Body of pancreas (tissue), 4 donors: ENCODE results near the gene EVL.

Experiments
- POLR2A ChIP-seq, 3 donors: fragments of 450-650 bp; IDR thresholded peaks; one replicate each; pipeline ENCODE4 v1.6.1; 2016; ENCODE audit warnings: antibody characterized with exemption in 3 of 3, mild to moderate bottlenecking in 2 of 3
- TF ChIP-seq, protein P1 (sequence below), 7 experiments: fragments of 450-650 bp in 4 of 7; fragments of 200-600 bp in 3 of 7; sonication (generic) in 3 of 7; IDR thresholded peaks; one replicate each; pipeline ENCODE4 v1.5.1; 2016 to 2019; ENCODE audit warnings: antibody characterized with exemption in 7 of 7

DNA sequence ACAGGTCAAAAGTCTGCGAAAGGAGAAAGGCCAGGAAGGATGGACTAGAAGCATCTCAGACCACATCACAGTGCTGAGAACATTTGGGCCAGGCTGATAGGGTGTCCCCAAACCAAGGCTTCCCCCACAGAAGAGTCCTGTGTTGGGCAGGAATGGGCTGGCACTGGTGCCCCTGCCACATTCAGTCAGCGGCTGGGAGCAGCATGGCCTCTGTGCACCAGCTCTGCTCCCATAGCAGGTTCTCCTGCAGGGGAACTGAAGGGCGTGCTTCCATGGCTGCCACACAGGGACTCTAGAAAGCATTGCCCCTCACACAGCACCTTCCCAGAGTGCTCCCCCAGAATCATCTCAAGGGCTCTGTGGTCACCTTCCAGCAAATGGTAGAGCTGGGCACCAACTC lies 17.5 kb downstream of the EVL start:
- TF ChIP-seq, protein P1, sequence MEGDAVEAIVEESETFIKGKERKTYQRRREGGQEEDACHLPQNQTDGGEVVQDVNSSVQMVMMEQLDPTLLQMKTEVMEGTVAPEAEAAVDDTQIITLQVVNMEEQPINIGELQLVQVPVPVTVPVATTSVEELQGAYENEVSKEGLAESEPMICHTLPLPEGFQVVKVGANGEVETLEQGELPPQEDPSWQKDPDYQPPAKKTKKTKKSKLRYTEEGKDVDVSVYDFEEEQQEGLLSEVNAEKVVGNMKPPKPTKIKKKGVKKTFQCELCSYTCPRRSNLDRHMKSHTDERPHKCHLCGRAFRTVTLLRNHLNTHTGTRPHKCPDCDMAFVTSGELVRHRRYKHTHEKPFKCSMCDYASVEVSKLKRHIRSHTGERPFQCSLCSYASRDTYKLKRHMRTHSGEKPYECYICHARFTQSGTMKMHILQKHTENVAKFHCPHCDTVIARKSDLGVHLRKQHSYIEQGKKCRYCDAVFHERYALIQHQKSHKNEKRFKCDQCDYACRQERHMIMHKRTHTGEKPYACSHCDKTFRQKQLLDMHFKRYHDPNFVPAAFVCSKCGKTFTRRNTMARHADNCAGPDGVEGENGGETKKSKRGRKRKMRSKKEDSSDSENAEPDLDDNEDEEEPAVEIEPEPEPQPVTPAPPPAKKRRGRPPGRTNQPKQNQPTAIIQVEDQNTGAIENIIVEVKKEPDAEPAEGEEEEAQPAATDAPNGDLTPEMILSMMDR (IDR thresholded peaks at IDR 0.05) = no peak
- no peak for TF ChIP-seq POLR2A (IDR thresholded peaks at IDR 0.05)
